A549 (cell line): Measurements from ENCODE around the gene HAS3. TPM values are rescaled to one million over a fixed set of nuclear protein-coding genes. Genes with fewer than 3 reads are reported as not detected.

ENCODE experiments used
- ATAC-seq, 2 experiments: fragments of 200-7000 bp in 1 of 2; fragments of >200 bp in 1 of 2; cut with Nextera tagmentation in 1 of 2; cut with Tn5 transposase in 1 of 2; 3 replicates each; pipeline versions ENCODE4 v1.8.0 to v1.9.1; 2018 to 2020; ENCODE audit warnings: mild to moderate bottlenecking in 1 of 2, moderate library complexity in 1 of 2
- CTCF ChIA-PET: fragments of 300-600 bp; sonication (Branson Sonifier 250); formaldehyde crosslinking; extraction: SDS; loops from one replicate; lab custom pipeline; 2021; ENCODE audit warnings: antibody characterized with exemption, inconsistent platforms; lab: Yijun Ruan, JAX
- POLR2A ChIA-PET: fragments of 350-600 bp; formaldehyde crosslinking; extraction: SDS; loops from one replicate; lab custom pipeline; 2021; ENCODE audit warnings: antibody characterized with exemption, inconsistent platforms; lab: Yijun Ruan, JAX
- DNase-seq, 2 experiments: peaks; one replicate each; pipeline versions ENCODE4 v3.0.0 to v3.0.0-alpha.2; 2011 to 2016; ENCODE audit warnings: low read depth in 1 of 2, low spot score in 1 of 2
- FAIRE-seq: peaks from 2 replicates; lab custom pipeline; 2011; peaks lifted over from hg19 to GRCh38; lab: Jason Lieb, UNC
- H3K27ac ChIP-seq, 2 experiments: fragments of >200 bp; sonication (Bioruptor Twin); formaldehyde crosslinking; 3 replicates each; pipeline ENCODE4 v1.5.1; 2016 to 2017
- H3K4me1 ChIP-seq: fragments of >200 bp; sonication (Bioruptor Twin); formaldehyde crosslinking; 3 replicates; pipeline ENCODE4 v1.6.1; 2016
- H3K4me2 ChIP-seq: fragments of >200 bp; sonication (Bioruptor Twin); formaldehyde crosslinking; 3 replicates; pipeline ENCODE4 v1.6.1; 2016
- H3K4me3 ChIP-seq: fragments of >200 bp; sonication (Bioruptor Twin); formaldehyde crosslinking; 3 replicates; pipeline ENCODE4 v1.5.1; 2016
- H3K9me3 ChIP-seq: fragments of >200 bp; sonication (Bioruptor Twin); formaldehyde crosslinking; 3 replicates; pipeline ENCODE4 v1.6.1; 2016
- CBX2 ChIP-seq: fragments of 200-600 bp; sonication (generic); IDR thresholded peaks from 2 replicates; pipeline ENCODE4 v1.6.1; 2016; ENCODE audit warnings: low read depth, mild to moderate bottlenecking, borderline replicate concordance
- CHD4 ChIP-seq: fragments of 200-600 bp; sonication (generic); IDR thresholded peaks from 2 replicates; pipeline ENCODE4 v1.6.1; 2016; ENCODE audit warnings: antibody characterized with exemption, mild to moderate bottlenecking, borderline replicate concordance
- EHF ChIP-seq: fragments of 250-450 bp; sonication (Bioruptor Pico); IDR thresholded peaks from 2 replicates; pipeline ENCODE4 v1.5.0; 2020; ENCODE audit warnings: mild to moderate bottlenecking
- EHMT2 ChIP-seq: fragments of 200-600 bp; sonication (generic); IDR thresholded peaks from 2 replicates; pipeline ENCODE4 v1.6.1; 2016; ENCODE audit warnings: antibody characterized with exemption, low read depth, mild to moderate bottlenecking, moderate library complexity
- FOXS1 ChIP-seq: fragments of 250-450 bp; sonication (Bioruptor Pico); IDR thresholded peaks from 2 replicates; pipeline ENCODE4 v1.5.0; 2020; ENCODE audit warnings: mild to moderate bottlenecking, moderate library complexity
- HOXA7 ChIP-seq: fragments of 250-450 bp; sonication (Bioruptor Pico); IDR thresholded peaks from 2 replicates; pipeline ENCODE4 v1.5.0; 2020; ENCODE audit warnings: mild to moderate bottlenecking, moderate library complexity
- JUN ChIP-seq, 2 experiments: fragments of >200 bp; sonication (Bioruptor Twin); formaldehyde crosslinking; IDR thresholded peaks; 2 replicates in 1 of 2; 3 replicates in 1 of 2; pipeline ENCODE4 v1.6.1; 2016 to 2017
- KDM5A ChIP-seq: fragments of 200-600 bp; sonication (generic); IDR thresholded peaks from 2 replicates; pipeline ENCODE4 v1.6.1; 2016; ENCODE audit warnings: antibody characterized with exemption, mild to moderate bottlenecking
- MAZ ChIP-seq: fragments of 150-350 bp; IDR thresholded peaks from 2 replicates; pipeline ENCODE4 v1.6.1; 2014; ENCODE audit warnings: antibody characterized with exemption, low read depth, low read length, borderline replicate concordance
- NFE2L2 ChIP-seq: fragments of 150-350 bp; conservative IDR thresholded peaks from 2 replicates; pipeline ENCODE4 v1.6.1; 2014; ENCODE audit warnings: low read length
- RARB ChIP-seq: fragments of 250-450 bp; sonication (Bioruptor Pico); IDR thresholded peaks from 2 replicates; pipeline ENCODE4 v1.8.0; 2021; ENCODE audit warnings: mild to moderate bottlenecking, moderate library complexity
- RNF2 ChIP-seq: fragments of 200-600 bp; sonication (generic); IDR thresholded peaks from 2 replicates; pipeline ENCODE4 v1.6.1; 2016; ENCODE audit warnings: low read depth, mild to moderate bottlenecking, antibody characterized with exemption, moderate library complexity, borderline replicate concordance
- WGBS: methylation state at CpG from one replicate; pipeline ENCODE4 v1.1.6; 2017; ENCODE audit errors: missing lambda C conversion rate; 5-methylcytosine and 5-hydroxymethylcytosine counted together
- polyA plus RNA-seq, 4 experiments: library from polyadenylated mRNA; depleted of rRNA in 3 of 4; stranded (reverse); fragments of >200 nt; fragmentation: RNase III in 1 of 4; extraction: RNeasy Plus Mini Kit Qiagen cat#74134 plus additional on column Dnase treatment in 1 of 4; gene quantifications; 2 replicates in 3 of 4; 3 replicates in 1 of 4; pipeline ENCODE4 v1.2.3, GENCODE V29; 2011 to 2017
- TF ChIP-seq, protein P1 (sequence below): IDR thresholded peaks from 2 replicates; pipeline ENCODE4 v1.6.1; 2012; ENCODE audit warnings: low read depth, borderline replicate concordance
- TF ChIP-seq, protein P2 (sequence below): IDR thresholded peaks from 2 replicates; pipeline ENCODE4 v1.6.1; 2012
- TF ChIP-seq, protein P3 (sequence below): fragments of 450-650 bp; IDR thresholded peaks from 2 replicates; pipeline ENCODE4 v1.6.1; 2014; ENCODE audit warnings: antibody characterized with exemption
- TF ChIP-seq, protein P4 (sequence below): fragments of 200-600 bp; sonication (generic); IDR thresholded peaks from 2 replicates; pipeline ENCODE4 v1.6.1; 2016; ENCODE audit warnings: antibody characterized with exemption, mild to moderate bottlenecking, moderate library complexity
- TF ChIP-seq, protein P5 (sequence below): fragments of 150-350 bp; IDR thresholded peaks from 2 replicates; pipeline ENCODE4 v1.6.1; 2014; ENCODE audit warnings: low read depth, mild to moderate bottlenecking, low read length

Gene HAS3
- polyA plus RNA-seq, 2 of the 4 experiments (the other 2 are of a cell fraction): 9.1 to 12.4 TPM

DNA sequence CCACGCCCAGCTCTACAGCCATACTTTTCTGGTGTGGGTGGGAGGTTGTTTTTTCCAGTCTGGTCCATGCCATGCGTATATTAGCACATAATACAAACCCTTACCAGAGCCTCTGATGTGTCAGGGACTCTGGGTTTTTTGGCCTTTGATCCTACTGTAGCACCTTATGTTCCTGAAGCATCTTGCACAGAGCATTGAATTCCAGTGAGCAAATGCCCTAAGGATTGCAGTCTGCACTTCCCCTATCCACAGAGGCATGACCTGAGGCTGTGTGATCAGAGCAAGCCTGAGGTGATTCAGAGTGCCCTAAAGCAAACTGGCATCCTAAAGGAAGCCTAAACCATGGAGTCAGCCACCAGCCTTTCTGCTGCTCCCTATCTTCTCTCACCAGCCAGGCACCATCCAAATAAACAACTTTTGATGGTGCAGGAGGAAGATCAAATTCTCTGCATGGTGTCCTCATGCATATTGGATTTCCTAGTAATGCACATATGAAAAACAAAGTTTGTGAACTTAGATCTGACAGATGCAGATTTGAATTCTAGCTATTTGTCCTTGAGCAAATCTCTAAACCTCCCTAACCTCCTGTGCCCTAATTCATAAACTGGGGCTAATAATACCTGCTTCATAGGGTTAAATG lies 41.2 kb upstream of the HAS3 start (continued):
- TF ChIP-seq RNF2: no peak

DNA sequence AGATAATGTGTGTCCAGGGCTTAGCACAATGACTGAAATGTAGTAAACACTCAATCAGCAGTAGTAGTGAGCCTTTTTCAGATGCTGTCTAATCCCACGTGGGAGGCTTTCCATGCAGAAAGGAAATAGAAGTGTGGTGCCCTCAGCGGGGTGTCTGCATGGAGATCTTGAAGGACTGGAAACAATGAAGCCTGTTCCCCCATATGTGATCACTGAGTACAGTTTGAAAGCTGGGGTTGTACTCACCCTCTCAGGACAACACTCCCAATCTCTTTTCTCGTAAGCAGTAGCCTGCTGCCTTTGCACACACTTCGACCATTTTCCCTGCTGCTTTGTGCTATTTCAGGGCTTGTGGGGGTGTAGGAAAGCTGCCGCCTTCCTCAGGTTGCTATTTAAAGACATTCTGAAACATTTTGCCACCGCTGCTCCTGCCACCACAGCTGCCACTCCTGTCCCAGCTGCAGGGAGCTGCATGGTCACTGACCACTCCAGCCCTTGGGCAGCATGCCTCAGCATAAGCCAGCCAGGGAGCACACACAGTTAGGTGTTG lies 40.6 kb upstream of the HAS3 start:
- Histone ChIP-seq H3K4me3 (no peak overlapping the region), H3K4me2 (peak overlapping the region; percentile 62), H3K4me1 (peaks cover 48% of the 10 kb centered on the region), H3K9me3 (no peaks in the 10 kb centered on the region), H3K27ac (peak overlapping the region; percentile 88 to 96)
- POLR2A ChIA-PET: interaction anchor here (1.3 kb wide), 1 partner anchor 7 kb away, joined by 3 read pairs; no protein-coding TSS in a partner anchor
- WGBS: 54% methylated on average over 6 of the region's 6 CpGs
- TF ChIP-seq, protein P1, sequence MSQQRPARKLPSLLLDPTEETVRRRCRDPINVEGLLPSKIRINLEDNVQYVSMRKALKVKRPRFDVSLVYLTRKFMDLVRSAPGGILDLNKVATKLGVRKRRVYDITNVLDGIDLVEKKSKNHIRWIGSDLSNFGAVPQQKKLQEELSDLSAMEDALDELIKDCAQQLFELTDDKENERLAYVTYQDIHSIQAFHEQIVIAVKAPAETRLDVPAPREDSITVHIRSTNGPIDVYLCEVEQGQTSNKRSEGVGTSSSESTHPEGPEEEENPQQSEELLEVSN: peak; percentile 16; the same call in 1 of the 2 replicates
- TF ChIP-seq NFE2L2: no peak
- TF ChIP-seq, protein P2, sequence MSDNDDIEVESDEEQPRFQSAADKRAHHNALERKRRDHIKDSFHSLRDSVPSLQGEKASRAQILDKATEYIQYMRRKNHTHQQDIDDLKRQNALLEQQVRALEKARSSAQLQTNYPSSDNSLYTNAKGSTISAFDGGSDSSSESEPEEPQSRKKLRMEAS: 0 out of 2 replicates have a peak, but pooled peaks have one; percentile 11
- ATAC-seq (peak; percentile 49 to 54), DNase-seq (no peak), FAIRE-seq (no peak)
- CTCF ChIA-PET: interaction anchor here (1.2 to 2.9 kb wide), 8 partner anchors 8 to 166 kb away, joined by 3 to 13 read pairs (median 5); partner anchors contain the start of gene HAS3

DNA sequence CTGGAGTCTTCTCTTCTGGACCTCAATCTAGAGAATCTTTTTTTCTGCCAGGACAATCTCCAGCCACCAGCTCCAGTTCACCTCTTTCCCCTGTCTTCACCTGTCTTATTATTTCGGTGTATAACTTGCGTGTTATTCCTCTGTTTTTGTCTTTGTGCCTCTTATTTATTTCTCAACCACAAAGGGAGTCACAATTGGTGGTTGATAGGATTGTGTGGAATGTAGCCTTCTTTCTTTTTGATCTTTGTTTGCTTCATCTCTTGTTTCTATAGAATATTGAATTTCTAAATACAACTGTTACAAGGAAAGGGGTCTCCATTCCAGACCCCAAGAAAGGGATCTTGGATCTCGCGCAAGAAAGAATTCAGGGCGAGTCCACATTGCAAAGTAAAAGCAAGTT lies 35.9 kb upstream of the HAS3 start:
- TF ChIP-seq CBX2: no peak
- TF ChIP-seq EHF: no peak
- TF ChIP-seq, protein P3, sequence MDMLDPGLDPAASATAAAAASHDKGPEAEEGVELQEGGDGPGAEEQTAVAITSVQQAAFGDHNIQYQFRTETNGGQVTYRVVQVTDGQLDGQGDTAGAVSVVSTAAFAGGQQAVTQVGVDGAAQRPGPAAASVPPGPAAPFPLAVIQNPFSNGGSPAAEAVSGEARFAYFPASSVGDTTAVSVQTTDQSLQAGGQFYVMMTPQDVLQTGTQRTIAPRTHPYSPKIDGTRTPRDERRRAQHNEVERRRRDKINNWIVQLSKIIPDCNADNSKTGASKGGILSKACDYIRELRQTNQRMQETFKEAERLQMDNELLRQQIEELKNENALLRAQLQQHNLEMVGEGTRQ: no peak
- no peak for TF ChIP-seq EHMT2
- TF ChIP-seq KDM5A: no peak
- TF ChIP-seq, protein P4, sequence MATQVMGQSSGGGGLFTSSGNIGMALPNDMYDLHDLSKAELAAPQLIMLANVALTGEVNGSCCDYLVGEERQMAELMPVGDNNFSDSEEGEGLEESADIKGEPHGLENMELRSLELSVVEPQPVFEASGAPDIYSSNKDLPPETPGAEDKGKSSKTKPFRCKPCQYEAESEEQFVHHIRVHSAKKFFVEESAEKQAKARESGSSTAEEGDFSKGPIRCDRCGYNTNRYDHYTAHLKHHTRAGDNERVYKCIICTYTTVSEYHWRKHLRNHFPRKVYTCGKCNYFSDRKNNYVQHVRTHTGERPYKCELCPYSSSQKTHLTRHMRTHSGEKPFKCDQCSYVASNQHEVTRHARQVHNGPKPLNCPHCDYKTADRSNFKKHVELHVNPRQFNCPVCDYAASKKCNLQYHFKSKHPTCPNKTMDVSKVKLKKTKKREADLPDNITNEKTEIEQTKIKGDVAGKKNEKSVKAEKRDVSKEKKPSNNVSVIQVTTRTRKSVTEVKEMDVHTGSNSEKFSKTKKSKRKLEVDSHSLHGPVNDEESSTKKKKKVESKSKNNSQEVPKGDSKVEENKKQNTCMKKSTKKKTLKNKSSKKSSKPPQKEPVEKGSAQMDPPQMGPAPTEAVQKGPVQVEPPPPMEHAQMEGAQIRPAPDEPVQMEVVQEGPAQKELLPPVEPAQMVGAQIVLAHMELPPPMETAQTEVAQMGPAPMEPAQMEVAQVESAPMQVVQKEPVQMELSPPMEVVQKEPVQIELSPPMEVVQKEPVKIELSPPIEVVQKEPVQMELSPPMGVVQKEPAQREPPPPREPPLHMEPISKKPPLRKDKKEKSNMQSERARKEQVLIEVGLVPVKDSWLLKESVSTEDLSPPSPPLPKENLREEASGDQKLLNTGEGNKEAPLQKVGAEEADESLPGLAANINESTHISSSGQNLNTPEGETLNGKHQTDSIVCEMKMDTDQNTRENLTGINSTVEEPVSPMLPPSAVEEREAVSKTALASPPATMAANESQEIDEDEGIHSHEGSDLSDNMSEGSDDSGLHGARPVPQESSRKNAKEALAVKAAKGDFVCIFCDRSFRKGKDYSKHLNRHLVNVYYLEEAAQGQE: no peak
- TF ChIP-seq CHD4: no peak
- TF ChIP-seq JUN (IDR thresholded peaks at IDR 0.05): no peak
- TF ChIP-seq NFE2L2: no peak
- no peak for TF ChIP-seq FOXS1 (CRISPR knock-in tag)
- TF ChIP-seq, protein P5, sequence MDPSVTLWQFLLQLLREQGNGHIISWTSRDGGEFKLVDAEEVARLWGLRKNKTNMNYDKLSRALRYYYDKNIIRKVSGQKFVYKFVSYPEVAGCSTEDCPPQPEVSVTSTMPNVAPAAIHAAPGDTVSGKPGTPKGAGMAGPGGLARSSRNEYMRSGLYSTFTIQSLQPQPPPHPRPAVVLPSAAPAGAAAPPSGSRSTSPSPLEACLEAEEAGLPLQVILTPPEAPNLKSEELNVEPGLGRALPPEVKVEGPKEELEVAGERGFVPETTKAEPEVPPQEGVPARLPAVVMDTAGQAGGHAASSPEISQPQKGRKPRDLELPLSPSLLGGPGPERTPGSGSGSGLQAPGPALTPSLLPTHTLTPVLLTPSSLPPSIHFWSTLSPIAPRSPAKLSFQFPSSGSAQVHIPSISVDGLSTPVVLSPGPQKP: no peak
- no peak for TF ChIP-seq MAZ
- no peak for TF ChIP-seq HOXA7 (CRISPR knock-in tag)
- no peak for TF ChIP-seq RARB (CRISPR knock-in tag)
- TF ChIP-seq, all 56 proteins: peak for 0
- no peak overlapping the region; the same call in 2 of the 3 replicates for H3K4me2 ChIP-seq
- no peak overlapping the region for H3K4me3 ChIP-seq
- no peaks in the 10 kb centered on the region for H3K9me3 ChIP-seq
- FAIRE-seq: no peak
- ChIA-PET CTCF (interaction anchor here (0.9 kb wide), 1 partner anchor 54 kb away, joined by 4 read pairs; no protein-coding TSS in a partner anchor), POLR2A (interaction anchor here (0.8 kb wide), 1 partner anchor 271 kb away, joined by 3 read pairs; no protein-coding TSS in a partner anchor)
- H3K4me1 ChIP-seq: peaks cover 59% of the 10 kb centered on the region
- ATAC-seq: no peak
- DNase-seq: no peak
- peak overlapping the region; percentile 55 to 70 for H3K27ac ChIP-seq
- 87% methylated on average over 5 of the region's 5 CpGs for WGBS
